ENCODE data around the gene ARHGAP23. TPM values are rescaled to one million over a fixed set of nuclear protein-coding genes. Genes with fewer than 3 reads are reported as not detected.

The ARHGAP23 gene
- polyA plus RNA-seq, 3 donors: 0.03 to 0.21 (median 0.09) TPM

GRCh38 chr17:38456031-38456815 is 28.0 kb downstream of the ARHGAP23 start:
- peaks cover 34 to 39% (median 36%) of the 10 kb centered on the region in 3 donors for H3K27me3 Mint-ChIP-seq (ENCODE audit: low read depth in 3 of 3)
- Histone ChIP-seq H2AFZ (ENCODE audit: insufficient read depth, low read depth, low read length, poor library complexity, severe bottlenecking) (no peak overlapping the region), H3K9ac (ENCODE audit: insufficient read depth, low read length, poor library complexity, severe bottlenecking) (no peak overlapping the region), H4K20me1 (ENCODE audit: insufficient read depth, low read length) (no peaks in the 10 kb centered on the region), H3K27ac (ENCODE audit: low read depth in 1 of 2, low read length in 2 of 2) (no peak overlapping the region), H3K4me1 (ENCODE audit: control insufficient read depth in 1 of 2, insufficient read depth in 2 of 2, low read length in 2 of 2) (no peaks in the 10 kb centered on the region), H3K79me2 (ENCODE audit: insufficient read depth, low read length) (no peaks in the 10 kb centered on the region), H3K27me3 (ENCODE audit: control insufficient read depth in 2 of 2, insufficient read depth in 2 of 2, low read length in 2 of 2) (peaks cover 10 to 28% of the 10 kb centered on the region in 2 donors), H3K4me3 (replicated peaks in 1 of 3; ENCODE audit: low read depth in 2 of 3, low read length in 3 of 3) (no peak overlapping the region), H3K9me3 (replicated peaks in 1 of 2; ENCODE audit: control insufficient read depth in 1 of 2, insufficient read depth in 1 of 2, low read length in 2 of 2) (peaks cover 0 to 7% of the 10 kb centered on the region in 2 donors), H3K4me2 (replicated peaks; ENCODE audit: extremely low read depth, low read length, poor library complexity, severe bottlenecking) (no peak overlapping the region), H3K36me3 (replicated peaks in 1 of 2; ENCODE audit: control insufficient read depth in 1 of 2, insufficient read depth in 2 of 2, low read length in 2 of 2) (no peaks in the 10 kb centered on the region)
- intact Hi-C loops (cut with micrococcal nuclease): no loop called here
- no peak for TF ChIP-seq CTCF (IDR thresholded peaks at IDR 0.05)
- H3K36me3 Mint-ChIP-seq: peaks cover 0 to 6% of the 10 kb centered on the region in 2 donors
- peaks cover 16% of the 10 kb centered on the region for H3K4me1 Mint-ChIP-seq
- WGBS (ENCODE audit: insufficient coverage): 100% methylated on average over 2 of the region's 9 CpGs
- H3K4me3 Mint-ChIP-seq: no peak overlapping the region
- no peak for DNase-seq
- peak overlapping the region in 1 of 7 donors; percentile 23 for H3K27ac Mint-ChIP-seq
- peaks cover 0 to 10% (median 4%) of the 10 kb centered on the region in 7 donors for H3K9me3 Mint-ChIP-seq

DNA sequence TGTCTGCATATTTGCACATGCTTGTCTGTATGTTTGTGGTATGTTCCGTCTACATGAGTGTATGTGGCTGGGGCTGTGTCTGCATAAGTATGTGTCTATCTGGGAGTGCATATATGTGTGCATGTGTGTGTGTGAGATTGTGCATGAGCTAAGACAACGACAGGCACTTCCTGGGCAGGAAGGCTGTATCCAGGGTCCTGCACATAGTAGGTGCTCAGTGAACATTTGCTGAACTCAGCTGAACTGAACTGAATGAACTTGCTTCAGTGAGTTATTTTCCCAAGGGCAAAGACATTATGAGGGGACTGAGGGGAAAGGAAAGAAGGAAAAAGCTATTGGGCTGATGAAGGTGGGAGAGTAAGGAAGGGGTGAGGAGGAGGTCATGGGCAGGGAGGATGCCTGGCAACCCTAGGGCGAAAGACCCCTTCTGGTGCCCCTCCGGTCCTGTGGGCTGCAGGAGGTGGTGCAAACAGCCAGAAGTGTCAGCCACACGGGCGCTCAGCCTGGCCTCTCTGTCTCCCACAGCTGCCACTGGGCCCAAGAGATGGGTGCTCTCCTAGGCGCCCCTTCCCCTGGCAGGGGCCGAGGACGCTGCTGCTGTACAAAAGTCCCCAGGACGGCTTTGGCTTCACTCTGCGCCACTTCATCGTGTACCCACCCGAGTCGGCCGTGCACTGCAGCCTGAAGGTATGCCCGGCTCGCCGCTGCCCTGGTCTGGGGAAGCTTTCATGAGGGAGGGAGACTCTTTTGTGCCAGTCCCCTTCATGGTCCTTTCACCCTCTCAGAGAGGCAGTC is 29.5 kb downstream of the ARHGAP23 start:
- 89% methylated on average over 15 of the region's 18 CpGs for WGBS (ENCODE audit: insufficient coverage)

More for the DNA sequence above, 29.5 kb downstream of the ARHGAP23 start:
- Histone ChIP-seq H2AFZ (ENCODE audit: insufficient read depth, low read depth, low read length, poor library complexity, severe bottlenecking) (no peak overlapping the region), H3K4me1 (ENCODE audit: control insufficient read depth in 1 of 2, insufficient read depth in 2 of 2, low read length in 2 of 2) (no peaks in the 10 kb centered on the region), H3K36me3 (replicated peaks in 1 of 2; ENCODE audit: control insufficient read depth in 1 of 2, insufficient read depth in 2 of 2, low read length in 2 of 2) (no peaks in the 10 kb centered on the region), H3K4me3 (replicated peaks in 1 of 3; ENCODE audit: low read depth in 2 of 3, low read length in 3 of 3) (no peak overlapping the region), H3K27ac (ENCODE audit: low read depth in 1 of 2, low read length in 2 of 2) (no peak overlapping the region), H4K20me1 (ENCODE audit: insufficient read depth, low read length) (no peaks in the 10 kb centered on the region), H3K27me3 (ENCODE audit: control insufficient read depth in 2 of 2, insufficient read depth in 2 of 2, low read length in 2 of 2) (peaks cover 4 to 16% of the 10 kb centered on the region in 2 donors), H3K4me2 (replicated peaks; ENCODE audit: extremely low read depth, low read length, poor library complexity, severe bottlenecking) (no peak overlapping the region), H3K9ac (ENCODE audit: insufficient read depth, low read length, poor library complexity, severe bottlenecking) (no peak overlapping the region), H3K79me2 (ENCODE audit: insufficient read depth, low read length) (no peaks in the 10 kb centered on the region), H3K9me3 (replicated peaks in 1 of 2; ENCODE audit: control insufficient read depth in 1 of 2, insufficient read depth in 1 of 2, low read length in 2 of 2) (peaks cover 0 to 6% of the 10 kb centered on the region in 2 donors)
- Mint-ChIP-seq H3K4me1 (peaks cover 9% of the 10 kb centered on the region), H3K27me3 (ENCODE audit: low read depth in 3 of 3) (peaks cover 20 to 23% (median 21%) of the 10 kb centered on the region in 3 donors), H3K27ac (peak overlapping the region in 1 of 7 donors; percentile 22), H3K4me3 (no peak overlapping the region), H3K36me3 (peaks cover 0 to 8% of the 10 kb centered on the region in 2 donors), H3K9me3 (peaks cover 0 to 6% (median 4%) of the 10 kb centered on the region in 7 donors)
- DNase-seq: no peak
- intact Hi-C loops (cut with micrococcal nuclease): no loop called here
- no peak for TF ChIP-seq CTCF (IDR thresholded peaks at IDR 0.05)
